UCSD-AML1 (cell line): Measurements from ENCODE around the gene CABLES1.
A peak's percentile ranks its signal among the peaks of the same experiment; 100 is the strongest.
"Not testable (repeated sequence)": the region's sequence is repeated elsewhere in the genome, so short reads cannot be mapped to it uniquely, and the experiment has no call there.

Experiments
- DNase-seq: peaks from one replicate; lab custom pipeline; 2025; ENCODE audit not compliant: unreplicated experiment; lab: John Stamatoyannopoulos, UW

Gene CABLES1

GRCh38 chr18:23108496-23108895 lies 26.8 kb upstream of the CABLES1 start:
- DNase-seq = no peak

- DNase-seq = not testable (repeated sequence)
Measured at GRCh38 chr18:23109163-23109562, 26.1 kb upstream of the CABLES1 start.

DNA sequence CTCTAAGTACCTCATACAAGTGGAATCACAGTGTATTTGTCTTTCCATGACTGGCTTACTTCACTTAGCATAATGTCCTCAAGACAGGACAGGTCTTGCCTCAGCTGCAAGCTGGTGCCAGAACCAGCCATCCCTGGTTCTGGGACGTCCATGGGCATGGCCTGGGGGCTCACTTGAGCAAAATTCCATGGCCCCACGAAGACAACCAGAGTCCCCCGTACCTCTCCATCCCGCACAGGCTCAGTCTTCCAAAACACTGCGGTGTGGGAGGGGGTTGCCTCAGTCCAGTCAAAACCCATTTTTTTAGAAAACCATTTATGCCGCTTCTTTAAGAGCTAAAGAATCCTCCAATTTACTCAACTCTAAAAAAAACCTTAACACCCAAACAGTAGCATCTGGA lies 21.7 kb upstream of the CABLES1 start:
- DNase-seq = no peak

DNA sequence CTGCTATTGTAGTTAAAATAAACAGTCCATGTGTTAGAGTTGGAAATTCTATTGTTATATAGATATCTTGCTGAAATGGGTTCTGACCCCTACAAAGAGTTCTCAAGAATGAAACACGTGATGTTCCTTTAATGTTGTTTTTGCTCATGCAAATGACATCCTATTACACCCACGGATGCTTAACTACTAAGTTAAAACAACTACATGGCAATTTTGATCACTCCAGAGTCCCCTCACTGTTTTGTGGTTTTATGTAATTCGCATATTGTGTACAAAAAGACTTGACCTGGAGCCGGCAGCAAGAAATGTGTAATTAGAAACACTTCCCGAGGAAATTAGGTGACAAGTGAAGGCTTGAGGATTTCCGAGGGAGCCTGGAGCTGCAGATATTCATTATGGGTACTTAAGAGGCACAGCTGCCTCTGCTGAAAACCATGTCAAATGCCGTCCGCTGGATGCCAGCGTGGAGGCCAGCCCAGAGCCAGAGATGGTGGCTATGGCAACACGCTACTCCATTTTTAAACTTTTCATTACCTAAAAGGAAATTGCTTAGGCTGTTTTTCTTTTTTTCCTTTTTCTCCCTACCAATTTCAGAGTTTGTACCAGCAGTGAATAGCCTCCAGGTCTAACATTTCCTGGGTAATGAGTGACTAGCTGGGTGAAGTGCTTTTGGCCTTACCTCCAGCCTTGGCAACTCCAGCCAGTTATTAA lies 21.0 kb upstream of the CABLES1 start:
- DNase-seq = no peak

DNA sequence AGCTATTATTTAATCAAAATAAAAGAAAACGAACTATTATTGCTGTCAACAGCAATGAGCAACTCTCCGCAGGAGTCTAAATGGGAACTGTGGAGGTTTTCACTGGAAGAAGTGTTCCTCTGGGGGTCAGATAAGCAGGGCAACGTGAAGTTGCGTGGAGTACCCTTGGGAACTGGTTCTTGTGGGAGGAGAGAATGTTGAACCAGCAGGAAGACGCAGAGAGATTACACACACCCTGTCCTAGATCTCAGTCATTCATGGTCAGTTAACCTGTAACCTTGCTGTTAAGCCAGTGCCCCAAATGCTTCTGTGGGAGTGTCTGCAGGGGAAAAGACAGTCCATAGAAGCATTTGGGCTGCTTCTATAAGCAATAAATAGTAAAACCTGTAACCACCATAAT lies 20.4 kb upstream of the CABLES1 start:
- DNase-seq = no peak

GRCh38 chr18:23115683-23116096 lies 19.6 kb upstream of the CABLES1 start:
- DNase-seq = no peak

GRCh38 chr18:23121133-23121532 lies 14.2 kb upstream of the CABLES1 start:
- DNase-seq = no peak

DNA sequence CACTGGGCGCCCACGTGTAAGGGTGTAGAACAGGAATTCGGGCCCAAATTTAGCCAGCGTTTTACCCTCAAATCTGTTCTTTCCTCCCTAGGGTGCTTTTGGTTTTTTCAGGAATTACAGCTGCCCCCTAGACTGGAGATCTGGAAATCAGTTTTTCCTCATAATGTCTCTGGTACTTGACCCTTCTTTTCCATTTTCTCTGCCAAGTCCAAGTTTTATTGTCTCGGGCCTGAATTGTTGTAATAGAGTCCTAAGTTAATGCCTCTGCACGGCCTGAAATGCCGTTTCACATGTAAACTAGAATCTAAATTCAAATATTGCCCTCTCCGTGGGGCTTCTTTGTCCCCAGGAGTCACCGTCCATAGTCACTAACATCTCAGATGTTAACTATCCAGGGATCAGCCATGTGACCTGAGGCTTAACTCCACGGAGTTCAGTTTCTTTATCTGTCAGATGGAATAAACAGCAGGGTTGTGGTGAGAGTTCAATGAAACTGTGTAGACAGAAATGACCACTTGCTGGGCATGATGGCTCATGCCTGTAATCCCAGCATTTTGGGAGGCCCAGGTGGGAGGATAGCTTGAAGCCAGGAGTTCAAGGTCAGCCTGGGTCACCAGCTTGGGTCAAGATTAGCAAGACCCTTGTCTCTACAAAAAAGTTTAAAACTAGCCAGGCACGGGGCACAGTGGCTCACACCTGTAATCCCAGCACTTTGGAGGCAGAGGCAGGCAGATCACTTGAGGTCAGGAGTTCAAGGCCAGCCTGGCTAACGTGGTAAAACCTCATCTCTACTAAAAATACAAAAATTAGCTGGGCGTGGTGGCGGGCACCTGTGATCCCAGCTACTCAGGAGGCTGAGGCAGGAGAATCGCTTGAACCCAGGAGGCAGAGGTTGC lies 12.7 kb upstream of the CABLES1 start:
- no peak for DNase-seq

DNA sequence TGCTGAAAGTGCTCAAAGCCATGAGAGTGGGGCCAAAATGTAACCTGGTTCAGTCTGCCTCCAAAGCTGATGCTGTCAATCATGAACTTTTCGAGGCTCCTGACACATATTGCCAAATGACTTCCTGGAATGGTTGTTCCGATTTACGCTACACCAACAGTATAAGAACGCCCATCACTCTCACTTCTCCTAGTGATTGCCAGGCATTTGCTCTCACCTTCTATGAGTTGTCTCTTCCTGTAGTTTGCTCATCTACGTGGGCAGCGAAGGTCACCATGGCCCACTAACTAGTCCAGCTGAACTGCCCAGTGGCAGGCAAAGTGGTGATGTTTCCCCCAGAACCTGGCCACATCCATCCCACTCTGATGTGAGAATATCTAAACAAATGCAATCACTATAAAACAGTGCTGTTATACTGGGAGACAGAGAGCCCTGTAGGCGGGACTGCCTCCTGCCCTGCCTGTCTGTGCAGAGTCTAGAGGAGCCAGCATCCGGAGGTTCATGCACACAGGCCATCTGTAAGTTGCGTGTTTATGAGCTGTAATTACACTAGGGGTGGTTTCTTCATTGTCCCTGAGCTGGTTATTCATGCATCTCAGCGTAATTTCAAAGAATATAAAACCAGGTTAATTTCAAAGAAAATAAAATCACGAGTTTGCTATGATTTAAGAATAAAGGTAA lies 8.8 kb upstream of the CABLES1 start:
- no peak for DNase-seq

DNA sequence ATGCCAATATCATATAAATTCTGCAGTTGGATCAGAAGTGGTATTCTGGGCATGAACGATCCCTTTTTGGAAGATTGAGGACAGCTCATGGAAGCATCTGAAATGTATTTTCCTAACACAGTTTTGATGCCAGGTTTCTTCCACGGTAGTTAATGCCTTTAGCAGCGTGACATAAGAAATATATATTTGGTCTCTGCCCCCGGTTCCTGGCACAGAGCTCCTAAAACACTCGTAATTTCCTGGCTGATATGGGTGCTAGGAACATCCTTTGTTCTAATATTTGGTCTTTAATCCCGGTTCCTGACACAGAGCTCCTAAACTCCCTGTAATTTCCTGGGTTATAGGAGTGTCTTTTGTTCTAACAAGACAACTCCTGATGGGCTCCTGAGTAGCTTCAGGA lies 8.2 kb upstream of the CABLES1 start:
- DNase-seq = no peak

DNA sequence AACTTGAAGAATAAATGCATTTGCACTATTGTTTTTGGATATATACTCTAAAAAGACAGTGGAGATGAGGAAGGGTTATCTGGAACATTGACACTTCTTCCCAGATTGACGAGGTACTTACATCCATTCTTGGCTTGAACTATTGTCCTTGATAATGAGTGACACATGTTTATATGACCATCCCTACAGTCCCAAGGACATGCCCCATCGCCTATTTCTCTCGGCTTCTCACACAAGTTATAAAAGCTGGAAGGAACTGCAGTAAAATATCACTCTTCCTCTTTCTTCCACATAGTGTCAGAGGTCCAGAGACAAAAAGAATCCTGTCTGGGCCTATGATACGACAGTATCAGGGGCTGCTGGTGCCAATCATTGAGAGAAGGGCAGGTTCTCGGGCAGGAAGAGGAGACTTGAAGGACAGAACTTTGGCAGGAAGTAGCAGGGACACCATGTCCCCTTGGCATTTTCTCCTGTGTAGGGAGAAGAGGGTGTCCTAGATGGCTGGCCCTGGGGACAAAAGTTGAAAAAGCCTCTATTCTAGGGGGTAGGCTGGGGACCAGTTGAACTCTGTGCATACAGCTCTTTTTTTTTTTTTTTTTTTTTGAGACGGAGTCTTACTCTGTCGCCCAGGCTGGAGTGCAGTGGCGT lies 5.8 kb upstream of the CABLES1 start:
- DNase-seq = no peak

GRCh38 chr18:23131693-23132319 lies 3.5 kb upstream of the CABLES1 start:
- DNase-seq = no peak

- no peak for DNase-seq
Measured at GRCh38 chr18:23133860-23134779, 1.2 kb upstream of the CABLES1 start.

DNA sequence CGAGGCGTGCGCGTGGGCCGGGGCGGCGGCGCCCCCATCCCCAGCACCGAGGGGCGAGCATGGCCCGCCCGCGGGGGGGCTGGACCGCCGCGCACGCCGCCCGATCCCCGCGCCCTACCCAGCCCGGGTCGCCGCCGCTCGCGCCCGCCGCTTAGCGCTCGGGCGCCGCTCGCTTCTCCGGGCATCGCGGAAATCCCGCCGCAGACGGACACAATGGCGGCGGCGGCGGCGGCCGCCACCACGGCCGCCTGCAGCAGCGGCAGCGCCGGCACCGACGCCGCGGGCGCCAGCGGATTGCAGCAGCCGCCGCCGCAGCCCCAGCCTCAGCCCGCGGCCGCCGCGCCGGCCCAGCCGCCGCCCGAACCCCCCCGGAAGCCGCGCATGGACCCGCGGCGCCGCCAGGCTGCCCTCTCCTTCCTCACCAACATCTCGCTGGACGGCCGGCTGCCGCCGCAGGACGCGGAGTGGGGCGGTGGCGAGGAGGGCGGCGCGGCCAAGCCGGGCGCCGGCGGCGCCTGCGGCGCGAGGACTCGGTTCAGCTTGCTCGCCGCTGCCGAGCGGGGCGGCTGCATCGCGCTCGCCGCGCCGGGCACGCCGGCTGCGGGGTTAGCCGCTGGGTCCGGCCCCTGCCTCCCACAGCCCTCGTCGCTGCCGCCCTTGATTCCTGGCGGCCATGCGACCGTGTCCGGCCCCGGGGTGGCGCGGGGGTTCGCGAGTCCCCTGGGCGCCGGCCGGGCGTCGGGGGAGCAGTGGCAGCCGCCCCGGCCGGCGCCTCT lies 453 bp downstream of the CABLES1 start:
- peak; percentile 55 for DNase-seq

DNA sequence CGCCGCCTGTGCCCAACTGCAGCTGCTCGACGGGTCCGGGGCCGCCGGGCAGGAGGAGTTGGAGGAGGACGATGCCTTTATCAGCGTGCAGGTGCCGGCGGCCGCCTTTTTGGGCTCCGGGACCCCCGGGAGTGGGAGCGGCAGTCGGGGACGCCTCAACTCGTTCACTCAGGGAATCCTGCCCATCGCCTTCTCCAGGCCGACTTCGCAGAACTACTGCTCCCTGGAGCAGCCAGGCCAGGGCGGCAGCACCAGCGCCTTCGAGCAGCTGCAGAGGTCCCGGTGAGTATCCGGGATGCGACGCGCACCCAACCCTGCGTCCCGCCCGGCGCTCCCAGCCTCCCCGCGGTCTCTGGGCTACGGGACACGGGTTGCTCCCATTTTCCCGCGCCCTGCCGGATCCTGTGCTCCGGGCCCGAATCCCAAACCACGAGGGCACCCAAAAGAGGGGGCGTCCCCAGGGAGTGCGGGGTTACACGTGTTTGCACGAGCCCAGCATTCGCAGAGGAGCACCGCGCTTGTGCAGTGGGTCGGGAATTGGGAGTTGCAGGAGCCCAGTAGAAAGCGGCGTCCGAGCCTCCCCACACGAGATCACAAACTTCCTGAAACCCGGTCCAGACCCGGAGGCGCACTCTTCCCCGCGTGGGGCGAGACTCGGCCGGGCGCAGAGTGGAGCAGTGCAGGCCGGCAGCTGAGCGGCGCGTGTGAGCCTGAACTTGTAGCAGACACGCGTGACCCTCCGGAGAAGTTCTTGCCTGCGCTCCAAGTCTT lies 1.2 kb downstream of the CABLES1 start:
- DNase-seq = peak; percentile 55

GRCh38 chr18:23137097-23137635 lies 1.9 kb downstream of the CABLES1 start:
- DNase-seq = no peak

- DNase-seq = no peak
Measured at GRCh38 chr18:23137788-23138216, 2.5 kb downstream of the CABLES1 start.

GRCh38 chr18:23138471-23138870 lies 3.2 kb downstream of the CABLES1 start:
- DNase-seq = no peak
